Muscle of arm (tissue), 12 donors: Measurements from ENCODE around the gene ADCK1. TPM values are rescaled to one million over a fixed set of nuclear protein-coding genes. Genes with fewer than 3 reads are reported as not detected.

Experiments
- polyA plus RNA-seq, 12 donors: library from polyadenylated mRNA; unstranded; fragments of 120-200 nt; gene quantifications; one replicate each; pipeline ENCODE4 v1.2.1, GENCODE V29; 2013; ENCODE audit not compliant: insufficient read length in 12 of 12

ADCK1 gene
- polyA plus RNA-seq, 12 donors, result 4.1 to 10.8 (median 5.9) TPM; not detected in 2

Other genes starting within 250 kb of the ADCK1 start
- 10 to 100 TPM in 11 of 12 donors, not detected in 1; 16.9 to 32.0 (median 20.9) TPM for gene SPTLC2, start 183.5 kb upstream of the ADCK1 start, polyA plus RNA-seq
- gene ALKBH1, start 92.1 kb upstream of the ADCK1 start, polyA plus RNA-seq, result 10 to 100 TPM in 10 of 12 donors, 1 to 10 TPM in 1, not detected in 1; 9.9 to 12.8 (median 11.3) TPM
- gene SLIRP, start 92.0 kb upstream of the ADCK1 start, polyA plus RNA-seq, result 10 to 100 TPM in 11 of 12 donors, not detected in 1; 63.2 to 92.2 (median 73.5) TPM
- gene SNW1, start 39.0 kb upstream of the ADCK1 start, polyA plus RNA-seq, result 10 to 100 TPM in 11 of 12 donors, not detected in 1; 47.4 to 78.5 (median 53.7) TPM